NCI-H1105 (cell line): ENCODE measurements around the gene TAS2R60.
A peak's percentile ranks its signal among the peaks of the same experiment; 100 is the strongest.
"Not testable (repeated sequence)": the region's sequence is repeated elsewhere in the genome, so short reads cannot be mapped to it uniquely, and the experiment has no call there.

Experiments used
- DNase-seq: peaks from one replicate; lab custom pipeline; 2025; lab: John Stamatoyannopoulos, UW

Gene TAS2R60

DNA sequence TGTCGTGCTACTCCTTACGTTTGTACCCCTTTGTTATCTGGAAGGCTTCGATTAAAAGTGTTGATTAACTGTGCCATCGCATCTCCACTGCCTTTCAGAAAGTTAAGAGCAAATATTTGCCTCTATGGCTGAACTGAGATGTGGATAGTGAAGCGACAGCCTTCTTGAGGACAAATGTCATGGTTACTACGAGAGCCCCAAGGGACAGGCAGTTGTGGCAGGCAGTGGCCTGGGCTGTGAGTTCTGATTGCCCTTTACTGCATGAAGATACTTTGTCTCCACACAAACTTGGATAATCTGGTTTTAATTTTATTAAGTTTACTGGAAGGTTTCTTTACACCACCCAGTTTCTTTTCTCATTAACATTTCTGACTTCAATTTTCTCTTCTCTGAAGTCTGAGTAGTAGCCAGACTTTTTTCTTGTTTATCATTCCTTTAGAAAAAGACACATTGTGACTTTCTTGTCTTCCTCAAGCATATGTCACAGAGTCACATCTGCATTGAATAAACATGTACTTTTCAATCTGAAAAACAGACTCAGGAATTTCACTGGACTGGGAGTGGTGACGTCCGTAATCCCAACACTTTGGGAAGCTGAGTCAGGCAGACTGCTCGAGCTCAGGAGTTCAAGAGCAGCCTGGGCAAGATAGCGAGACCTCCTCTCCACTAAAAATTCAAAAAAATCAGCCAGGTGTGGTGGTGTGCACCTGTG lies 36.0 kb downstream of the TAS2R60 start:
- DNase-seq, result no peak

DNA sequence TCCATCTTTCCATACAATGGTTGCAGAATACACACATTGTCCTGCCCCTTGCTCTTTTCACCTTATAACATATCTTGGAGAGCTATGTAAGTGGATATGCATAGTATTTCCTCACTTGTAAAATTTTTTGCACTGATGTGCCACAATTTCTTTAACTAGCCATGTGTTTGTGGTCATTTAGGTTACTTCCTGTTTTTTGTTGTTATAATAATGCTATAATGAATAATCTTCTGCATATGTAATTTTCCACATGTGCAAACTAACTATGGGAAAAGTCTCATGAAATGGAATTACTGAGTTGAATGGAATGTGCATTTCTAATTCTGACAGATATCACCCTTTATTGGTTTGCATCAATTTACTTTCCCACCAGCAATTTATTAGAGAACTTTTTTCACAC lies 37.2 kb downstream of the TAS2R60 start:
- DNase-seq, result no peak

DNA sequence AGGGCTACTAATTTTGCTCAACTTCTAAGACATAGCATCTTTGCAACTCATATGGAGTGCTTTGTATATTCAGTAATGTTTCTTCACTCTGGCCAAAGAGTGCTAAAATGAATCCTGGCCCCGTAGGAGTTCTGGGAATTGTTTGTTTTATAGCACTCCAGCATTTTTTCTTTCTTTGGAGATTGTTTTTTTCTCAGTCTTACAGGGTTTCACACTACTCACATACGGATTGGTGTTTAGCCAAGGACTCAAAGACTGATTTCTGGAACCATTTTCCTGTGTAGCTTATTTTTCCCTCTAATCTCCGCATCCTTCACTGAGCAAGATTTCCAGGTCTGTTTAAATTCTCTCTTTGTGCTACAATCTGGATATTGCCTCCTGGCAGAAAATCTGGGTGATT lies 40.9 kb downstream of the TAS2R60 start:
- no peak for DNase-seq

DNA sequence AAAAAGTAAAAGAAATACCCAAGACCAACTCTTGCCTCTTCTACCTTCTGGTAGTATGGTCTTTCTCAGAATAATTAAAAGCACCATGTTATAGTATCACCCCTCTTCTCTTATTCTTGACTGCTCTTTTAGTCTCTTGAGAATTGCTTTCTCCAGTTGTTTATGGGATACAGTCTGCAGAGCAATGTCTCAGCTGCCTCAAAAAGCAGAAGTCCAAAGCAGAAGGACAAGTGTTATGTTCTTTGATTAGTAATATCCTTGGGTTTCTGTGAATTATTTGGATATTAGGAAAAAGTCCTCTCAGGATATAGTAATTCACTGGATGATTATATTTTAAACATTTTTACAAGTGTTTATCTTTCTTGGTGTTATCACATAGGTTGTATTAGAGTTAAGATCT lies 41.8 kb downstream of the TAS2R60 start:
- DNase-seq, result no peak

DNA sequence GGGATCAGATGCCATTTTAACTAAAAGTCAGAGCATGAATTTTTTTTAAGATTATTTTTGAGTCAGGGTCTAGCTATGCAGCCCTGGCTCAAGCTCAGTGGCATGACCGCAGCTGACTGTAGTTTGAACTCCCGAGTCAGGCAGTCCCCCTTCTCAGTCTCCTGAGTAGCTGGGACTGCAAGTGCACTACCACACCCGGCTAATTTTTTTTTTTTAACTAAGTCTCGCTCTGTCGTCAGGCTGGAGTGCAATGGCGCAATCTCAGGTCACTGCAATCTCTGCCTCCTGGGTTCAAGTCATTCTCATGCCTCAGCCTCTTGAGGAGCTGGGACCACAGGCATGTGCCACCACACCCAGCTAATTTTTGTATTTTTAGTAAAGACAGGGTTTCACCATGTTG lies 42.2 kb downstream of the TAS2R60 start:
- no peak for DNase-seq

DNA sequence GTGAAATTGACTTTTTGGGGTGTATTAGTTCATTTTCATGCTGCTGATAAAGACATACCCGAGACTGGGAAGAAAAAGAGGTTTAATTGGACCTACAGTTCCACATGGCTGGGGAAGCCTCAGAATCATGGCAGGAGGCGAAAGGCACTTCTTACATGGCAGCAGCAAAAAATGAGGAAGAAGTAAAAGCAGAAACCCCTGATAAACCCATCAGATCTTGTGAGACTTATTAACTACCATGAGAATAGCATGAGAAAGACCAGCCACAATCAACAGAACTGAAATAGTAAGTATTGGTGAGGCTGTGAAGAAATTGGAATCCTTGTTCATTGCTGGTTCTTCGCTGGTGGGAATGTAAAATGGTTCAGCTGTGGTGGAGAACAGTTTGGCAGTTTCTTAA lies 43.0 kb downstream of the TAS2R60 start:
- DNase-seq, result not testable (repeated sequence)

DNA sequence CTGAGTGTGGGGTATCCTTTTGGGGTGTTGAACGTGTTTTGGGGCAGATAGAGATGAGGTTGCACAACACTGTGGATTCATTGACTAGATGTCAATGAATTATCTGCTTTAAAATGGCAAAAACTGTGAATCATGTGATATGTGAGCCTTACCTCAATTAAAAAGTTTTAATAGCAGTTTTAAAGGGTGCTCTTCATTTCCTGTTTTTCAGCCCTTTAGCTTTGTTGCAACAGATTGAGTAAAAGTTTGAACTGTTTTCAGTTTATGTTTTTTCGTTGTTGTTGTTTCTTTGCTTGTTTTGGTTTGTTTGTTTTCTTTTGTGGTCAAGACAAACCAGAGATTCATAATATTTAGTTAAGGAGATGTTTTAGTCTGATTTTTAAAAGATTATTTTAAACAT lies 43.8 kb downstream of the TAS2R60 start:
- DNase-seq, result no peak

DNA sequence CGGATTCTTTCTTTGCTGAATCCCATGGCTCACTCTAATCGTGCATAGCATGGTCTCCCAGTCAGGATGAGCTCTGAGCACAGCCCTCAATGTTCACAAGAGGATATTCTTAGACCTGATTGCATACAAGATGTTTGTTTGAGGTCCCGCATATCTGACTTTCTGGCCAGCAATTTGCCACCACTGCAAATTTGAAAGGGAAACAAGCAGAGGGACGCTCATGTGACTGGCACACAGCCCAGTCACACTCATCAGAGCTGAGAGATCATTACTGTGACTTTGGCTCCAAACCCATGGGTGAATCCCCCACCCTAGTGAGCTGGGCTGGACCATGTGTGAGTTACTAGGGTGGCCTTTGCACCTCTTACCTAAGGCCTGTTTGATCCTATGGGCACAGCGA lies 44.3 kb downstream of the TAS2R60 start:
- DNase-seq, result peak; percentile 56

DNA sequence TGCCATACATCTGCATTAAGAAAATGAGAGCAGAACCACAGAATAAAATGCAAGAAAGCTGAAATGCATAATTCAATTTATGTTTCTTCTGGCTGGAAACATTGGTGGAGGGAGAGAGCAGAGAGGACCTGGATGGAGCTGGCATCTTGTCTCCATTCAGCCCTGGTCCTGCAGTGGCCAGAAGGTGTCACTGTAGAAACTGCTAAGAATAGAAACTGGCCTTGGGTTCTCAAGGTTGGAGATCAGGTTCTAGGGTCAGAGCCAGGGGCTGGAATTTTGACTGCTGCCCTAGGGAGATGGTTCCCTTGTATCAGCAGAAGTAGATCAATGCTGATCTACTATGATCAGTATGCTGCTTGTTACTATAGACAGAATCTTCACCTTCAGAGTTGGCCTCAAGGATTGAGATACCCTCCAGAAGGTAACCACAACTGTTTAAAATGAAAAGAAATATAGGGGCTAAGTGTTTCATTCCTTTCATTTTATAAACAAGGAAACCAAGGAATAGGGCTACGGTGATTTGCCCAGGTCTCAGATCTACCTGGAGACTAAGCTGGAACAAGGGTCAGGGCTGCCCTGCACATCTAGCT lies 47.6 kb downstream of the TAS2R60 start:
- DNase-seq, result no peak

DNA sequence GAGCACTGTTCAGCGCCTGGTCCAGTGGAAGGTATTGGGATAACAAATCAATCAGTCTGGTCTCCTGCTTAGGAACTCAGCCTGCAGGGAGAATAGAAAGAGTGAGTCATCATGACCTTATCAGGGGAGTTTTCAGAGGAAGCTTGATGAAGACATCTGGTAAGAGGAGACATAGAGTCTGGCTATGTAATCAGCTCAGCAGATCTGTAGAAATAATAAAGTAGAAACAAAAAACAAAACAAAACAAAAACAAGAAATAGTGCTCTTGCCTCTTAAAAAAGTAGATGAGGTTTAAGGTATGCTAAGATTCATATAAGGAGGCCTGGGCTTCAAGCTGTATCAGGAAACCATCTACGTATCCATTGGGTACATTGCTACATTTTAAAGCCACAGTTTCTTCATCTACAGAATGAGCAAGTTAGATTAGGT lies 48.8 kb downstream of the TAS2R60 start:
- DNase-seq, result no peak

DNA sequence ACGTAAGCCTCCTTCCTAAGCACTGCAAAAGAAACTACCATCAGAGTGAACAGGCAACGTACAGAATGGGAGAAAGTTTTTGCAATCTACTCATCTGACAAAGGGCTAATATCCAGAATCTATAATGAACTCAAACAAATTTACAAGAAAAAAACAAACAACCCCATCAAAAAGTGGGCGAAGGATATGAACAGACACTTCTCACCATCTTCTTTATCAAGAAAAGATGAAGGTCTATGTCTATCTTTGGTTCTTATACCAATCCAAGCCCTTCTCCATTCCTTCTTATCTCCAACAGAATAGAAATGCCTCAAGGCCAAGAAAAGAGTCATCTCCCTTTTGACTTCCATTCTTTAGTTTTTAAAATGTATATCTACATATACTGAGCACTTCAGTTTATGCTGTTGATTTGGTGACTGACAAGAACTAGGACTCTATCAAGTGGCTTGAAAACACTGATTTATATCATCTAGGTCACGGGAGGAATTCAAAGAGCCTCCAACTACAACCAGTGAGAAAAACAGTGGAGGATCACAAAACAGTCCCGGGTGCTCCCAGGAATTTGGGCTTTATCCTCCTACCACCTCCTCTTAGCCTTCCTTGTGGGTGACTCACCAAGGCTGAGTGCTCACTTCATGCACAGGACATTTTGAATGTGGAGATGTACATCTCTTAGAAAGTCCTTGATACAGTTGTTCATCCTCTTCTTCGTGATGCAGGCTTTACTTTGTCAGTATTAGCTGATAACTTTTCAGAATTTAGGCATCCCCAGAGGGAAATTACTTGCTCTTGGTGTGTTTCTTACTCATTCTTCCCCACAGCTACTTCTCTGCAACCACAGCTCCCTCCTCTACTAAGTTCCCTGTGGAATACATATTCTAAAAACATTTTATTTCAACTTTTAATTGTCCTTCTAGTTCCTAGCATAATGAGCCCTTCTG lies 49.8 kb downstream of the TAS2R60 start:
- no peak for DNase-seq

DNA sequence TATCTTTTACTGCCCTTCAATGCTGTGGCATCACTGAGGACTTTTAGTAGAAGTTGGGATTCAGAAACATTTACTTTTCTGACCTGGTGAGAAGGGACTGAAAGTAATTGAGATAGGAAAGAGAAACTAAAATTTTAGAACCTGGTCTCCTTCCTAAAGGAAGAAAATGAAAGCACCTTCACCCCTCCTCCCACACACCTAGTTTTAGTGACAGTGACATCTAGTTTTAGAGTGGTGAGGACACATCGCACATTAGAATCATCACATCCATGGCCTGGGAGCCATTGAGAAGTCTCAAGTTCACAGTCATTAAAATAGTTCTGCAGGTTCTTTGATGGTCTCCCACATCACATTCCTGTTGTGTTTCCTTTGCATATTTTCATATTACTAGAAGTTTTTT lies 50.5 kb downstream of the TAS2R60 start:
- no peak for DNase-seq
